ENCODE results near the gene CACNA1B.

DNA sequence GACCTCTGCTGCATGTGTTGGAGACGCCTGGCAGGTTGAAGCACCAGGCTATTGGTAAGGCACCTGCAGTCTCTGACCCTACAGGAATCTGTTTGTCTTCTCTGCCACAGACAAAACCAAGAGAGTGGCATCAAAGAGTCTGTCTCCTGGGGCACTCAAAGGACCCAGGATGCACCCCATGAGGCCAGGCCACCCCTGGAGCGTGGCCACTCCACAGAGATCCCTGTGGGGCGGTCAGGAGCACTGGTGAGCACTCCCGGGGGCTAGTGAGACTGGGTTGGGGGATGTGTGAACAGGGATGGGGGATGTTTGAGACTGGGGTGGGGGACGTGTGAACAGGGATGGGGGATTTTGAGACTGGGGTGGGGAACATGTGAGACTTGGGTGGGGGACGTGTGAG lies 240.3 kb downstream of the CACNA1B start:
- TF ChIP-seq POLR2A (IDR thresholded peaks at IDR 0.05) = no peak
- TF ChIP-seq, protein P1, sequence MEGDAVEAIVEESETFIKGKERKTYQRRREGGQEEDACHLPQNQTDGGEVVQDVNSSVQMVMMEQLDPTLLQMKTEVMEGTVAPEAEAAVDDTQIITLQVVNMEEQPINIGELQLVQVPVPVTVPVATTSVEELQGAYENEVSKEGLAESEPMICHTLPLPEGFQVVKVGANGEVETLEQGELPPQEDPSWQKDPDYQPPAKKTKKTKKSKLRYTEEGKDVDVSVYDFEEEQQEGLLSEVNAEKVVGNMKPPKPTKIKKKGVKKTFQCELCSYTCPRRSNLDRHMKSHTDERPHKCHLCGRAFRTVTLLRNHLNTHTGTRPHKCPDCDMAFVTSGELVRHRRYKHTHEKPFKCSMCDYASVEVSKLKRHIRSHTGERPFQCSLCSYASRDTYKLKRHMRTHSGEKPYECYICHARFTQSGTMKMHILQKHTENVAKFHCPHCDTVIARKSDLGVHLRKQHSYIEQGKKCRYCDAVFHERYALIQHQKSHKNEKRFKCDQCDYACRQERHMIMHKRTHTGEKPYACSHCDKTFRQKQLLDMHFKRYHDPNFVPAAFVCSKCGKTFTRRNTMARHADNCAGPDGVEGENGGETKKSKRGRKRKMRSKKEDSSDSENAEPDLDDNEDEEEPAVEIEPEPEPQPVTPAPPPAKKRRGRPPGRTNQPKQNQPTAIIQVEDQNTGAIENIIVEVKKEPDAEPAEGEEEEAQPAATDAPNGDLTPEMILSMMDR (IDR thresholded peaks at IDR 0.05) = no peak
